Stomach (tissue), 4 donors: ENCODE results near the gene PPP1R10.

ENCODE experiments used
- EP300 ChIP-seq: sonication (generic); formaldehyde crosslinking; IDR thresholded peaks from one replicate; pipeline ENCODE4 v1.6.1; 2017; ENCODE audit warnings: antibody characterized with exemption
- POLR2A ChIP-seq, 4 donors: fragments of 450-650 bp; IDR thresholded peaks; one replicate each; pipeline ENCODE4 v1.6.1; 2016; ENCODE audit warnings: antibody characterized with exemption in 4 of 4, control low read depth in 2 of 4, mild to moderate bottlenecking in 1 of 4, moderate library complexity in 1 of 4
- POLR2AphosphoS5 ChIP-seq, 3 donors: sonication (generic); formaldehyde crosslinking; IDR thresholded peaks; one replicate each; pipeline ENCODE4 v1.6.1; 2016; ENCODE audit warnings: antibody characterized with exemption in 3 of 3
- TF ChIP-seq, protein P1 (sequence below), 7 experiments: fragments of 450-650 bp in 4 of 7; fragments of 200-600 bp in 3 of 7; sonication (generic) in 3 of 7; IDR thresholded peaks; one replicate each; pipeline ENCODE4 v1.5.1; 2016 to 2019; ENCODE audit warnings: antibody characterized with exemption in 7 of 7, control low read depth in 2 of 7, mild to moderate bottlenecking in 1 of 7

DNA sequence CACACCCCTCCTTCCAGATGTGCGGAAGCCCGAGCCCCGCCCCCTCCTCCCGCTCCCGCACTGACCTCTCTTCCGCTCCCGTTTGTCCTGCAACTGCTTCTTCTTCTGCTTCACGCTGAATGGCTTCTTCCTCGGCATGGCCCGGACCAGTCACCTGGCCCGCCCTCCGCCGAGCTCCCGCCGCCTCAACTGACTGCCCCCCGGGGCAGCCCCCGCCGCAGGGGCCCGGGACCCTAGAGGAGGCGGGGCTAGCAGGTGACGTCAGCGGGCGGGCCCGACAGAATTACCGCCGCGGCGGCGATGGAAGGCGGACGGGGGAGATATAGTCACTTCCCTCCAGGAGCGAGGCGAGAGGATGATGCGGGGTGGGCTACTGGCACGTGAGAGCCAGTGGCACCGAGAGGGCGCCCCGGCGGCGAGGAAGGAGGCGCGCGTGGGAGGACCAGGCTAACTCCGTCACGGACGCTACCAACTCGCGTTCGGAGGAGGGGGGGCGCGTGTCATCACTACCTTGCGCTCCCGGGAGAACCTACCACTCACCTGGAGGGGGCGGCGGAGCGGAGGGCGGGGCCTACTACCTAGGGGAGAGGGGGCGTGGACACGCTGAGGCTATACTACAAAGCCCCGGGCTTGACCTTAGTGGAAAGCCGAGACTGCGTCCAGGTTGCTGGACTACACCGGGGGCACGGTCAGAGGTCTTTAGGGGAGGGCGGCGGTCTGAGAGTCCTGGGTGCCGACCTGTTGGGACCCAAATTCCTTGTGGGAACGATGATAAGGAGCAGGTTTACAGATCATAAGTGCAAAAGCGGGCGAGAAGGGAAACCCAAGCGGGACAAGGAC is 60.8 kb downstream of the PPP1R10 start, which contains the start of gene GNL1:
- TF ChIP-seq, protein P1, sequence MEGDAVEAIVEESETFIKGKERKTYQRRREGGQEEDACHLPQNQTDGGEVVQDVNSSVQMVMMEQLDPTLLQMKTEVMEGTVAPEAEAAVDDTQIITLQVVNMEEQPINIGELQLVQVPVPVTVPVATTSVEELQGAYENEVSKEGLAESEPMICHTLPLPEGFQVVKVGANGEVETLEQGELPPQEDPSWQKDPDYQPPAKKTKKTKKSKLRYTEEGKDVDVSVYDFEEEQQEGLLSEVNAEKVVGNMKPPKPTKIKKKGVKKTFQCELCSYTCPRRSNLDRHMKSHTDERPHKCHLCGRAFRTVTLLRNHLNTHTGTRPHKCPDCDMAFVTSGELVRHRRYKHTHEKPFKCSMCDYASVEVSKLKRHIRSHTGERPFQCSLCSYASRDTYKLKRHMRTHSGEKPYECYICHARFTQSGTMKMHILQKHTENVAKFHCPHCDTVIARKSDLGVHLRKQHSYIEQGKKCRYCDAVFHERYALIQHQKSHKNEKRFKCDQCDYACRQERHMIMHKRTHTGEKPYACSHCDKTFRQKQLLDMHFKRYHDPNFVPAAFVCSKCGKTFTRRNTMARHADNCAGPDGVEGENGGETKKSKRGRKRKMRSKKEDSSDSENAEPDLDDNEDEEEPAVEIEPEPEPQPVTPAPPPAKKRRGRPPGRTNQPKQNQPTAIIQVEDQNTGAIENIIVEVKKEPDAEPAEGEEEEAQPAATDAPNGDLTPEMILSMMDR (IDR thresholded peaks at IDR 0.05), result peak in 1 of 7 experiments; percentile 31
- TF ChIP-seq EP300 (no peak), POLR2A (IDR thresholded peaks at IDR 0.05) (peak in 1 of 4 donors; percentile 29), POLR2AphosphoS5 (IDR thresholded peaks at IDR 0.05) (peak; percentile 25 to 71 (median 69))
